ENCODE data around the gene UGT1A10. TPM values are rescaled to one million over a fixed set of nuclear protein-coding genes. Genes with fewer than 3 reads are reported as not detected.

The UGT1A10 gene
- total RNA-seq, 4 donors from 2014 or later, result not detected

DNA sequence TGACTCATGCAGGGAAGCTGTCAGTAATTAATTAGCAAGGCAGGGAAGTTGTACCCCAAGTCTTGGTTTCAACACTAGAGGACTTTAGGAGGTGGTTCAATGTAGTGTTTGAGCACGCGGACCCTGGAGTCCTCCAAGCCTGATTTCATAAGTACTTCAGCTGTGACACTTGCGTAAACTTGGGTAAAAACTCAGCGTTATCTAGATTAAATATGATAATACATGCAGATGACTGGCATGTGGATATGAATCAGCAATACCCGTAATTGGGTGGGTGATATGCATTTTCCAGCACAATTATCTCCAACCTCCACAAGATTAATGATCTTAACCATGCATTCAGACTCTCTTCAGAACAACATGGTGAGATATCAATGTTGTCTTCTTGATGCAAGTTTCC is 50.7 kb downstream of the UGT1A10 start:
- 79 to 90% methylated on average over 5 of the region's 5 CpGs for WGBS, 2 donors
- DNase-seq (ENCODE audit: low spot score in 2 of 2), result no peak
- Histone ChIP-seq H3K9me3 (no peaks in the 10 kb centered on the region), H3K27ac (no peak overlapping the region), H3K4me3 (no peak overlapping the region), H3K4me1 (no peaks in the 10 kb centered on the region), H3K27me3 (no peaks in the 10 kb centered on the region), H3K36me3 (no peaks in the 10 kb centered on the region)
- TF ChIP-seq, protein P1, sequence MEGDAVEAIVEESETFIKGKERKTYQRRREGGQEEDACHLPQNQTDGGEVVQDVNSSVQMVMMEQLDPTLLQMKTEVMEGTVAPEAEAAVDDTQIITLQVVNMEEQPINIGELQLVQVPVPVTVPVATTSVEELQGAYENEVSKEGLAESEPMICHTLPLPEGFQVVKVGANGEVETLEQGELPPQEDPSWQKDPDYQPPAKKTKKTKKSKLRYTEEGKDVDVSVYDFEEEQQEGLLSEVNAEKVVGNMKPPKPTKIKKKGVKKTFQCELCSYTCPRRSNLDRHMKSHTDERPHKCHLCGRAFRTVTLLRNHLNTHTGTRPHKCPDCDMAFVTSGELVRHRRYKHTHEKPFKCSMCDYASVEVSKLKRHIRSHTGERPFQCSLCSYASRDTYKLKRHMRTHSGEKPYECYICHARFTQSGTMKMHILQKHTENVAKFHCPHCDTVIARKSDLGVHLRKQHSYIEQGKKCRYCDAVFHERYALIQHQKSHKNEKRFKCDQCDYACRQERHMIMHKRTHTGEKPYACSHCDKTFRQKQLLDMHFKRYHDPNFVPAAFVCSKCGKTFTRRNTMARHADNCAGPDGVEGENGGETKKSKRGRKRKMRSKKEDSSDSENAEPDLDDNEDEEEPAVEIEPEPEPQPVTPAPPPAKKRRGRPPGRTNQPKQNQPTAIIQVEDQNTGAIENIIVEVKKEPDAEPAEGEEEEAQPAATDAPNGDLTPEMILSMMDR (IDR thresholded peaks at IDR 0.05), result no peak
- TF ChIP-seq EP300 (IDR thresholded peaks at IDR 0.05) (no peak), POLR2A (IDR thresholded peaks at IDR 0.05) (no peak)

DNA sequence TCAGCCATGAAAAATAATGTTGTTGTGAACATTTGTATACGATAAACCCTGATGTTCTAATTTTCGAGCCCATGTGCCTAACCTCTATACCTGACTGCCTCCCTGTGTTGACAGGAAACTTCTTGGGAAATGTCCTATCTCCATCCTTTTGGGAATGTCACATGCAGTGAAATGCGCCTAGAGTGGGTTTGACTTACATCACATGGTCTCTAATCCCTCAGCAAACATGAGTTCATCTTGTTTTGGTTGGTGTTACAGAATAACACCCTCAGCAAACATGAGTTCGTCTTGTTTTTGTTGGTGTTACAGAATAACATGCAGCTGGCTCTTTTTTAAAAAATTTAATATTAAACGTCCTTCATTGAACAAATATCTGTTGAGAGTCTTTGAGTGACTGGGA is 52.1 kb downstream of the UGT1A10 start:
- H3K36me3 ChIP-seq, result no peaks in the 10 kb centered on the region
- no peak overlapping the region for H3K27ac ChIP-seq
- DNase-seq (ENCODE audit: low spot score in 2 of 2), result no peak
- H3K27me3 ChIP-seq, result no peaks in the 10 kb centered on the region
- no peaks in the 10 kb centered on the region for H3K9me3 ChIP-seq
- no peaks in the 10 kb centered on the region for H3K4me1 ChIP-seq
- no peak overlapping the region for H3K4me3 ChIP-seq
- WGBS, 2 donors, result 78 to 83% methylated on average over 5 of the region's 5 CpGs
- TF ChIP-seq, protein P1 (IDR thresholded peaks at IDR 0.05), result no peak
- TF ChIP-seq POLR2A (IDR thresholded peaks at IDR 0.05) (no peak), EP300 (IDR thresholded peaks at IDR 0.05) (no peak)

DNA sequence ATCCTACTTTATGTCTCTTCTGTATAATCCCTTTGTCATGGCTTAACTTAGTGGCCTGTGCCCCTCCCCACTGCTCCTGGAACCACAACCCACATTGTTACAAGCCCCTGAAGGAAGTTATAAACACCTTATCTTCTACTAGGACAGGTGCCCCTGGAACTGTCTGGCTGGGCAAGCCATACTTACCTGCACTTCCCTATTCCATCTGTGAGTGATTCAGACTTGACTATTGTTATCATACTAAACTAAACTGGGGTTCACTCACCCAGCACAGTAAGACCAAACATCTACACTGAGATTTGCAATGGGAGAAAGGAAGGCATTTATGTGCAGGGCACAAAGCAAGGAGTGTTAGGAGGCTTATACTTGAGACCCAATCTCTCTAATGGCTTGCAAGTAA is 52.8 kb downstream of the UGT1A10 start:
- Histone ChIP-seq H3K4me1 (no peaks in the 10 kb centered on the region), H3K27ac (no peak overlapping the region), H3K27me3 (no peaks in the 10 kb centered on the region), H3K4me3 (no peak overlapping the region), H3K36me3 (no peaks in the 10 kb centered on the region), H3K9me3 (no peaks in the 10 kb centered on the region)
- TF ChIP-seq EP300 (IDR thresholded peaks at IDR 0.05) (no peak), POLR2A (IDR thresholded peaks at IDR 0.05) (no peak)
- TF ChIP-seq, protein P1 (IDR thresholded peaks at IDR 0.05), result no peak
- DNase-seq (ENCODE audit: low spot score in 2 of 2), result no peak

DNA sequence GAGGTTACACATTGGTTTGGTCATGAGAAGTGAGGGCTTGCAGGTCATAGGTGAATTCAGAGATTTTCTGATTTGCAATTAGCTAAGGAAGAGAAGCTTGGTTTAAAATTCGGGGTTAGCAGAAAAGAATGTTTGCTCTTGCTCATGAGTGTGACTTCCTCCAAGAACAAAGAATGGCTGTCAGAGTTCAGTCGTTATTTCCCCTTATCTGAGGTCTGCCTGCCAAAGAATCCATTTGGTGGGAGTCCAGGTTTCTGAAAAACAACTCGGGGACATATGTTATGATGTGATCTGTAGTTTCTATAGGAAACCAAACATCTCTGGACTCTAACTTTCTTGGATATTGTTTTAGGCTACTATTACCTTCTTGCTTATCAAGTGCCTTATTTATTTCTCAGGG is 53.3 kb downstream of the UGT1A10 start:
- Histone ChIP-seq H3K27ac (no peak overlapping the region), H3K36me3 (no peaks in the 10 kb centered on the region), H3K4me1 (no peaks in the 10 kb centered on the region), H3K4me3 (no peak overlapping the region), H3K27me3 (no peaks in the 10 kb centered on the region), H3K9me3 (no peaks in the 10 kb centered on the region)
- TF ChIP-seq, protein P1 (IDR thresholded peaks at IDR 0.05), result no peak
- TF ChIP-seq EP300 (IDR thresholded peaks at IDR 0.05), result no peak
- TF ChIP-seq POLR2A (IDR thresholded peaks at IDR 0.05), result no peak
- WGBS, 2 donors, result 19 to 26% methylated on average over 3 of the region's 3 CpGs
- no peak for DNase-seq (ENCODE audit: low spot score in 2 of 2)

DNA sequence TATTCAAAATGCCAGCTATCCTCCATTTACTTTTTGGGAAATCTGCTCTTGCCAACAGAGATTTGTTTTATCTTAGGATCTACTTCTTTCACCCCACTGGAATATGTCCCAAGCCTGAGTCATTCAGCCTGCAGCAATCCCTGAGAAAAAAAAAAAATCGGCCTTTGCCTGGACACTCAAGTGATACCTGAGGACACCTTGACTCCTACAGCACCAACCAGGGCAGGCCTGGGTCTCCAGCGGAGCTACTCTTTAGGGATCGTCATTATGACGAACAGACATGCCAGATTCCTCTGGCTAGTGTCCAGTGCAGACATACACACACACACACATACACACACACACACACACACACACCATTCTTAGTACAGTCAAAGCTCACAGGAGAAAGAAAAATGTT is 54.2 kb downstream of the UGT1A10 start:
- DNase-seq (ENCODE audit: low spot score in 2 of 2), result no peak
- WGBS, 2 donors, result 76 to 85% methylated on average over 4 of the region's 4 CpGs
- H3K4me3 ChIP-seq, result no peak overlapping the region

More for the DNA sequence above, 54.2 kb downstream of the UGT1A10 start:
- H3K27ac ChIP-seq, result no peak overlapping the region
- H3K27me3 ChIP-seq, result no peaks in the 10 kb centered on the region
- H3K9me3 ChIP-seq, result no peaks in the 10 kb centered on the region
- no peaks in the 10 kb centered on the region for H3K36me3 ChIP-seq
- TF ChIP-seq, protein P1 (IDR thresholded peaks at IDR 0.05), result no peak
- H3K4me1 ChIP-seq, result no peaks in the 10 kb centered on the region

Data from tibial nerve (tissue), 4 donors.